GM23338 (cell line): ENCODE results near the gene PSG6. TPM values are rescaled to one million over a fixed set of nuclear protein-coding genes. Genes with fewer than 3 reads are reported as not detected.
A peak's percentile ranks its signal among the peaks of the same experiment; 100 is the strongest.
"Not testable (repeated sequence)": the region's sequence is repeated elsewhere in the genome, so short reads cannot be mapped to it uniquely, and the experiment has no call there.

ENCODE experiments used
- ATAC-seq: fragments of 200-7000 bp; cut with Tn5 transposase; 3 replicates; pipeline ENCODE4 v1.9.1; 2020
- DNase-seq: peaks from one replicate; pipeline ENCODE4 v3.0.0-alpha.2; 2015; ENCODE audit warnings: low spot score
- H2AFZ ChIP-seq: fragments of 200-600 bp; sonication (generic); 2 replicates; pipeline ENCODE4 v1.8.0; 2016; ENCODE audit warnings: antibody characterized with exemption, mild to moderate bottlenecking, moderate library complexity
- H3F3A ChIP-seq: fragments of 200-600 bp; sonication (generic); replicated peaks from 2 replicates; pipeline ENCODE4 v1.8.0; 2017; ENCODE audit warnings: antibody characterized with exemption, mixed run types, low read depth
- H3K27ac ChIP-seq: fragments of 200-600 bp; sonication (generic); 2 replicates; pipeline ENCODE4 v1.6.1; 2016; ENCODE audit warnings: low read depth
- H3K27me3 ChIP-seq: fragments of 200-600 bp; sonication (generic); 2 replicates; pipeline ENCODE4 v1.8.0; 2016; ENCODE audit warnings: mild to moderate bottlenecking, mixed run types, moderate library complexity; ENCODE audit not compliant: insufficient read depth
- H3K36me3 ChIP-seq: fragments of 200-600 bp; sonication (generic); 2 replicates; pipeline ENCODE4 v1.8.0; 2016; ENCODE audit warnings: mild to moderate bottlenecking; ENCODE audit not compliant: insufficient read depth
- H3K4me1 ChIP-seq: fragments of 200-600 bp; sonication (generic); 2 replicates; pipeline ENCODE4 v1.8.0; 2016; ENCODE audit warnings: mild to moderate bottlenecking, moderate library complexity; ENCODE audit not compliant: insufficient read depth
- H3K4me2 ChIP-seq: fragments of 200-600 bp; sonication (generic); 2 replicates; pipeline ENCODE4 v1.7.1; 2017; ENCODE audit warnings: mixed run types
- H3K4me3 ChIP-seq: fragments of 200-600 bp; sonication (generic); 2 replicates; pipeline ENCODE4 v1.6.1; 2016; ENCODE audit warnings: mixed run types
- H3K79me2 ChIP-seq: fragments of 200-600 bp; sonication (generic); replicated peaks from 2 replicates; pipeline ENCODE4 v1.8.0; 2017; ENCODE audit warnings: mild to moderate bottlenecking; ENCODE audit not compliant: insufficient read depth
- H3K9me2 ChIP-seq: fragments of 200-600 bp; sonication (generic); 2 replicates; pipeline ENCODE4 v1.8.0; 2017; ENCODE audit not compliant: insufficient read depth
- H4K20me1 ChIP-seq: fragments of 200-600 bp; sonication (generic); replicated peaks from 2 replicates; pipeline ENCODE4 v1.8.0; 2017; ENCODE audit warnings: mild to moderate bottlenecking; ENCODE audit not compliant: insufficient read depth
- H3K27ac Mint-ChIP-seq: 2 replicates; pipeline ENCODE4 v1.8.0; 2020; ENCODE audit warnings: inconsistent platforms, mild to moderate bottlenecking, moderate library complexity, mixed read lengths
- H3K27me3 Mint-ChIP-seq: 3 replicates; pipeline ENCODE4 v1.8.0; 2022; ENCODE audit warnings: low read depth, mild to moderate bottlenecking, moderate library complexity, mixed read lengths, inconsistent platforms; ENCODE audit not compliant: insufficient read depth, poor library complexity
- H3K36me3 Mint-ChIP-seq: 3 replicates; pipeline ENCODE4 v1.8.0; 2021; ENCODE audit warnings: low read depth, mild to moderate bottlenecking, inconsistent platforms, moderate library complexity, mixed read lengths
- H3K4me1 Mint-ChIP-seq: 3 replicates; pipeline ENCODE4 v1.8.0; 2020; ENCODE audit warnings: mild to moderate bottlenecking, inconsistent platforms, mixed read lengths
- H3K4me3 Mint-ChIP-seq: 3 replicates; pipeline ENCODE4 v1.8.0; 2021; ENCODE audit warnings: moderate library complexity, mild to moderate bottlenecking, inconsistent platforms, mixed read lengths
- H3K9me3 Mint-ChIP-seq: 3 replicates; pipeline ENCODE4 v1.8.0; 2020; ENCODE audit warnings: moderate library complexity, mild to moderate bottlenecking, inconsistent platforms, mixed read lengths
- CTCF ChIP-seq, 2 experiments: fragments of 200-600 bp in 1 of 2; sonication (generic) in 1 of 2; conservative IDR thresholded peaks; 2 replicates each; pipeline versions ENCODE4 v1.5.1 to v1.6.1; 2016 to 2017; ENCODE audit warnings: antibody characterized with exemption in 2 of 2, low read depth in 2 of 2, mild to moderate bottlenecking in 2 of 2, moderate library complexity in 1 of 2
- EZH2 ChIP-seq: fragments of 200-600 bp; sonication (generic); IDR thresholded peaks from one replicate; pipeline ENCODE4 v1.8.0; 2017; ENCODE audit warnings: antibody characterized with exemption, mild to moderate bottlenecking, low read depth; ENCODE audit not compliant: unreplicated experiment
- REST ChIP-seq: IDR thresholded peaks from one replicate; pipeline ENCODE4 v1.6.1; 2018; ENCODE audit warnings: antibody characterized with exemption; ENCODE audit not compliant: unreplicated experiment
- STAT1 ChIP-seq: IDR thresholded peaks from one replicate; pipeline ENCODE4 v1.6.1; 2016; ENCODE audit warnings: antibody characterized with exemption; ENCODE audit not compliant: unreplicated experiment
- polyA plus RNA-seq: library from polyadenylated mRNA; unstranded; fragments of >200 nt; fragmentation: Nextera tagmentation; extraction: Ambion mirVana; gene quantifications from 2 replicates; pipeline ENCODE4 v1.2.1, GENCODE V29; 2016
- total RNA-seq: library from RNA; depleted of rRNA; stranded (reverse); fragments of >200 nt; shearing (Covaris generic); gene quantifications from 2 replicates; pipeline ENCODE4 v1.2.3, GENCODE V29; 2014

PSG6 gene
- total and polyA plus RNA-seq, 2 experiments from 2014 or later, result 0.16 TPM; not detected in 1

- not testable (repeated sequence) for H3F3A ChIP-seq, H3K4me3 Mint-ChIP-seq, ATAC-seq, H3K79me2 ChIP-seq, H3K27me3 Mint-ChIP-seq, H3K4me3 ChIP-seq, H3K4me2 ChIP-seq, H3K4me1 Mint-ChIP-seq, H3K27ac ChIP-seq, H3K27me3 ChIP-seq, H3K36me3 ChIP-seq, H2AFZ ChIP-seq, H3K36me3 Mint-ChIP-seq, H3K9me2 ChIP-seq, H3K27ac Mint-ChIP-seq, H4K20me1 ChIP-seq, H3K4me1 ChIP-seq
- H3K9me3 Mint-ChIP-seq, result peaks cover 94% of the 10 kb centered on the region
- TF ChIP-seq CTCF (conservative IDR thresholded peaks at IDR 0.05; ENCODE audit: low read depth in 2 of 2), result peak; percentile 64 to 80
- peak; percentile 83 for DNase-seq
Observed at GRCh38 chr19:42923106-42923505, 5.4 kb upstream of the PSG6 start.

GRCh38 chr19:42920971-42921370, 3.3 kb upstream of the PSG6 start:
- H3K27me3 ChIP-seq, H3K4me1 Mint-ChIP-seq, H3K4me1 ChIP-seq, H3K27ac Mint-ChIP-seq, H3K36me3 ChIP-seq, H3F3A ChIP-seq, H3K27ac ChIP-seq, H3K4me2 ChIP-seq, H3K79me2 ChIP-seq, H3K4me3 ChIP-seq, H4K20me1 ChIP-seq, H3K27me3 Mint-ChIP-seq, H3K4me3 Mint-ChIP-seq, ATAC-seq, H3K36me3 Mint-ChIP-seq, H3K9me2 ChIP-seq, DNase-seq, H2AFZ ChIP-seq: not testable (repeated sequence)
- H3K9me3 Mint-ChIP-seq, result peaks cover 94% of the 10 kb centered on the region

- Mint-ChIP-seq H3K27ac (no peak overlapping the region), H3K9me3 (peaks cover 92% of the 10 kb centered on the region), H3K4me3 (no peak overlapping the region), H3K4me1 (no peaks in the 10 kb centered on the region), H3K36me3 (peaks cover 5% of the 10 kb centered on the region), H3K27me3 (peaks cover 3% of the 10 kb centered on the region)
- Histone ChIP-seq H3K4me3 (no peak overlapping the region), H3K4me2 (no peak overlapping the region), H2AFZ (no peak overlapping the region), H3K27ac (no peak overlapping the region), H3K9me2 (no peaks in the 10 kb centered on the region), H3K27me3 (no peaks in the 10 kb centered on the region), H3K4me1 (no peaks in the 10 kb centered on the region), H3K79me2 (no peaks in the 10 kb centered on the region), H4K20me1 (no peaks in the 10 kb centered on the region), H3K36me3 (no peaks in the 10 kb centered on the region), H3F3A (no peaks in the 10 kb centered on the region)
- ATAC-seq, result no peak
- no peak for DNase-seq
- no peak for TF ChIP-seq STAT1
- TF ChIP-seq REST, result no peak
- TF ChIP-seq CTCF (conservative IDR thresholded peaks at IDR 0.05; ENCODE audit: low read depth in 2 of 2), result peak; percentile 25 to 46; a peak in 3 of 4 replicates
- no peak for TF ChIP-seq EZH2
Observed at GRCh38 chr19:42919757-42920079, 2.0 kb upstream of the PSG6 start.
